Endothelial cell of umbilical vein (primary cell): Measurements from ENCODE around the gene IL1RL1. TPM values are rescaled to one million over a fixed set of nuclear protein-coding genes. Genes with fewer than 3 reads are reported as not detected.

Source experiments
- BruUV-seq: library from RNA; stranded (reverse); fragments of 400-500 nt; replicated peaks from 2 replicates; lab custom pipeline; 2021; lab: Mats Ljungman, UMichigan
- CTCF ChIA-PET: fragments of 300-600, 350-600 bp; sonication (Branson Sonifier 250); formaldehyde crosslinking; loops from one replicate; lab custom pipeline; 2021; ENCODE audit warnings: antibody characterized with exemption, inconsistent platforms; lab: Charles Lee
- POLR2A ChIA-PET: fragments of 300-600, 350-600 bp; sonication (Branson Sonifier 250); formaldehyde crosslinking; loops from one replicate; lab custom pipeline; 2021; ENCODE audit warnings: antibody characterized with exemption, inconsistent platforms; lab: Charles Lee
- DNase-seq: peaks from one replicate; pipeline ENCODE4 v3.0.0-alpha.2; 2011; ENCODE audit warnings: low read depth, low spot score
- FAIRE-seq: peaks from 2 replicates; lab custom pipeline; 2011; peaks lifted over from hg19 to GRCh38; lab: Jason Lieb, UNC
- H2AFZ ChIP-seq: 2 replicates; pipeline ENCODE4 v1.6.0; 2012; ENCODE audit warnings: low read depth, low read length, control low read depth, inconsistent platforms
- H3K27ac ChIP-seq: 2 replicates; pipeline ENCODE4 v1.5.1; 2011; ENCODE audit warnings: low read depth, mild to moderate bottlenecking, control low read depth, low read length, moderate library complexity; ENCODE audit not compliant: insufficient read depth
- H3K27me3 ChIP-seq, 2 experiments: 2 replicates each; pipeline versions ENCODE4 v1.6.0 to v1.6.1; 2011; ENCODE audit warnings: low read length in 2 of 2, mixed read lengths in 1 of 2; ENCODE audit not compliant: control insufficient read depth in 2 of 2, insufficient read depth in 2 of 2
- H3K36me3 ChIP-seq, 2 experiments: 2 replicates in 1 of 2; 3 replicates in 1 of 2; pipeline ENCODE4 v1.5.1; 2011; ENCODE audit warnings: low read length in 2 of 2, mild to moderate bottlenecking in 1 of 2, moderate library complexity in 1 of 2; ENCODE audit not compliant: control insufficient read depth in 2 of 2, insufficient read depth in 2 of 2; ENCODE audit errors: extremely low read depth in 1 of 2
- H3K4me1 ChIP-seq: 3 replicates; pipeline ENCODE4 v1.5.1; 2011; ENCODE audit warnings: mild to moderate bottlenecking, low read length; ENCODE audit not compliant: control insufficient read depth, insufficient read depth; ENCODE audit errors: extremely low read depth
- H3K4me2 ChIP-seq: 2 replicates; pipeline ENCODE4 v1.6.1; 2011; ENCODE audit warnings: low read length, control low read depth, mixed read lengths; ENCODE audit not compliant: insufficient read depth
- H3K4me3 ChIP-seq, 3 experiments: fragments of 200-600 bp in 1 of 3; sonication (generic), shearing (Covaris generic) in 1 of 3; replicated peaks in 1 of 3; 2 replicates each; pipeline ENCODE4 v1.5.1; 2011 to 2016; ENCODE audit warnings: control low read depth in 3 of 3, low read length in 3 of 3, mild to moderate bottlenecking in 2 of 3, inconsistent platforms in 1 of 3, low read depth in 1 of 3, moderate library complexity in 1 of 3; ENCODE audit not compliant: insufficient read depth in 1 of 3
- H3K79me2 ChIP-seq: 2 replicates; pipeline ENCODE4 v1.6.0; 2012; ENCODE audit warnings: low read length, inconsistent platforms; ENCODE audit not compliant: control insufficient read depth, insufficient read depth
- H3K9ac ChIP-seq: replicated peaks from 2 replicates; pipeline ENCODE3; 2011; ENCODE audit warnings: low read length, control low read depth; ENCODE audit not compliant: insufficient read depth; ENCODE audit errors: extremely low read depth
- H3K9me1 ChIP-seq: replicated peaks from 3 replicates; pipeline ENCODE4 v1.6.0; 2011; ENCODE audit warnings: mild to moderate bottlenecking, low read length; ENCODE audit not compliant: control insufficient read depth, insufficient read depth; ENCODE audit errors: extremely low read depth
- H3K9me3 ChIP-seq: replicated peaks from 2 replicates; pipeline ENCODE4 v1.5.1; 2012; ENCODE audit warnings: low read length, inconsistent platforms; ENCODE audit not compliant: control insufficient read depth, insufficient read depth
- H4K20me1 ChIP-seq: replicated peaks from 2 replicates; pipeline ENCODE3; 2011; ENCODE audit warnings: mild to moderate bottlenecking, low read length; ENCODE audit not compliant: control insufficient read depth, insufficient read depth; ENCODE audit errors: extremely low read depth
- FOS ChIP-seq: IDR thresholded peaks from 2 replicates; pipeline ENCODE4 v1.6.1; 2011; ENCODE audit warnings: mild to moderate bottlenecking, low read length, moderate library complexity, borderline replicate concordance; ENCODE audit not compliant: insufficient read depth
- GATA2 ChIP-seq: IDR thresholded peaks from 2 replicates; pipeline ENCODE4 v1.7.0; 2011; ENCODE audit warnings: low read depth, mild to moderate bottlenecking, moderate library complexity, mixed read lengths, low read length; ENCODE audit not compliant: insufficient read length, insufficient read depth
- JUN ChIP-seq: IDR thresholded peaks from 2 replicates; pipeline ENCODE4 v1.6.1; 2011; ENCODE audit warnings: borderline replicate concordance, low read depth; ENCODE audit not compliant: insufficient read length, insufficient read depth
- MYC ChIP-seq: IDR thresholded peaks from one replicate; pipeline ENCODE4 v1.6.1; 2011; ENCODE audit warnings: mild to moderate bottlenecking, low read depth, low read length
- POLR2A ChIP-seq: IDR thresholded peaks from 2 replicates; pipeline ENCODE4 v1.6.1; 2012; ENCODE audit warnings: low read depth, mild to moderate bottlenecking, control low read depth, low read length
- POLR2AphosphoS5 ChIP-seq: IDR thresholded peaks from 2 replicates; pipeline ENCODE4 v1.6.1; 2012; ENCODE audit warnings: low read depth, mild to moderate bottlenecking, control low read depth, low read length, moderate library complexity; ENCODE audit not compliant: insufficient read depth
- dilution Hi-C: fragments of 300-500 bp; cut with MboI; formaldehyde crosslinking; loops from one replicate; pipeline ENCODE4 v1.15.0; 2019; ENCODE audit warnings: low sequenced_read_pairs; ENCODE audit not compliant: extremely low pct_ligation_motif_present
- intact Hi-C: fragments of 100-400 bp; cut with micrococcal nuclease; formaldehyde crosslinking; loops from one replicate; pipeline ENCODE4 v1.10.0; 2022
- polyA plus RNA-seq, 4 experiments: library from polyadenylated mRNA; depleted of rRNA in 3 of 4; stranded (reverse) in 3 of 4; unstranded in 1 of 4; fragments of >200 nt; gene quantifications; 2 replicates each; pipeline versions ENCODE4 v1.2.1 to v1.2.3, GENCODE V29; 2011 to 2012; ENCODE audit warnings: missing spikeins in 1 of 4
- total RNA-seq: library from RNA; stranded (reverse); gene quantifications from 2 replicates; pipeline ENCODE4 v1.2.3, GENCODE V29; 2021
- TF ChIP-seq, protein P1 (sequence below): IDR thresholded peaks from 2 replicates; pipeline ENCODE4 v1.6.1; 2011; ENCODE audit not compliant: insufficient read depth, insufficient read length

IL1RL1 gene
- total and polyA plus RNA-seq, 2 donors (not counting 3 experiments of a cell fraction or from before 2014, with no cell fraction given), result 32.2 to 44.0 TPM

- Histone ChIP-seq H3K4me2 (no peak overlapping the region), H3K79me2 (peaks cover 24% of the 10 kb centered on the region), H3K9ac (no peak overlapping the region), H3K27ac (peak overlapping the region; percentile 99), H3K36me3 (no peaks in the 10 kb centered on the region), H3K27me3 (no peaks in the 10 kb centered on the region), H3K4me1 (peaks cover 49% of the 10 kb centered on the region), H3K9me3 (no peaks in the 10 kb centered on the region), H4K20me1 (no peaks in the 10 kb centered on the region), H3K9me1 (no peaks in the 10 kb centered on the region), H3K4me3 (no peak overlapping the region), H2AFZ (peak overlapping the region; percentile 39)
- FAIRE-seq (no peak), DNase-seq (peak; percentile 41)
- intact Hi-C loops (loop anchor here (2.0 kb wide), 1 partner anchor 20 kb away; no protein-coding TSS in a partner anchor), dilution Hi-C loops (no loop called here)
- TF ChIP-seq, protein P1, sequence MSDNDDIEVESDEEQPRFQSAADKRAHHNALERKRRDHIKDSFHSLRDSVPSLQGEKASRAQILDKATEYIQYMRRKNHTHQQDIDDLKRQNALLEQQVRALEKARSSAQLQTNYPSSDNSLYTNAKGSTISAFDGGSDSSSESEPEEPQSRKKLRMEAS, result no peak
- TF ChIP-seq GATA2, result no peak
- no peak for TF ChIP-seq JUN
- no peak for TF ChIP-seq POLR2AphosphoS5
- ChIA-PET POLR2A (no interaction called here), CTCF (interaction anchor here (0.7 to 2.0 kb wide), 8 partner anchors 12 to 314 kb away, joined by 3 to 7 read pairs (median 4); no protein-coding TSS in a partner anchor)
- BruUV-seq, result no TSS peak
These were observed 23.1 kb downstream of the IL1RL1 start for GRCh38 chr2:102334486-102334885.

GRCh38 chr2:102335871-102336366, 24.6 kb downstream of the IL1RL1 start:
- intact Hi-C loops (loop anchor here (1.0 to 5.0 kb wide), 3 partner anchors 19 to 79 kb away; partner anchors contain the start of gene IL18R1), dilution Hi-C loops (no loop called here)
- Histone ChIP-seq H4K20me1 (no peaks in the 10 kb centered on the region), H2AFZ (peak overlapping the region; percentile 60), H3K4me3 (no peak overlapping the region), H3K36me3 (no peaks in the 10 kb centered on the region), H3K27me3 (no peaks in the 10 kb centered on the region), H3K9me3 (no peaks in the 10 kb centered on the region), H3K9me1 (no peaks in the 10 kb centered on the region), H3K9ac (peak overlapping the region; percentile 91), H3K79me2 (peaks cover 28% of the 10 kb centered on the region), H3K27ac (peak overlapping the region; percentile 99), H3K4me2 (peak overlapping the region; percentile 98), H3K4me1 (peaks cover 56% of the 10 kb centered on the region)
- peak; percentile 87 for FAIRE-seq
- ChIA-PET POLR2A (interaction anchor here (0.6 kb wide), 1 partner anchor 20 kb away, joined by 5 read pairs; no protein-coding TSS in a partner anchor), CTCF (interaction anchor here (1.0 to 2.7 kb wide), 16 partner anchors 8 to 169 kb away, joined by 3 to 21 read pairs (median 6); partner anchors contain the start of gene IL1RL1)
- peak; percentile 91 for DNase-seq
- TF ChIP-seq POLR2A (peak; percentile 51), POLR2AphosphoS5 (peak; percentile 86), FOS (peak; percentile 73), MYC (no peak), GATA2 (peak; percentile 97), JUN (no peak)
- BruUV-seq, result no TSS peak
